SK-N-DZ (cell line): ENCODE measurements around the gene HTR6.
"Not testable (repeated sequence)": the region's sequence is repeated elsewhere in the genome, so short reads cannot be mapped to it uniquely, and the experiment has no call there.

ENCODE experiments used
- DNase-seq: peaks from one replicate; pipeline ENCODE4 v3.0.0-alpha.2; 2015; ENCODE audit warnings: low spot score

Gene HTR6

DNA sequence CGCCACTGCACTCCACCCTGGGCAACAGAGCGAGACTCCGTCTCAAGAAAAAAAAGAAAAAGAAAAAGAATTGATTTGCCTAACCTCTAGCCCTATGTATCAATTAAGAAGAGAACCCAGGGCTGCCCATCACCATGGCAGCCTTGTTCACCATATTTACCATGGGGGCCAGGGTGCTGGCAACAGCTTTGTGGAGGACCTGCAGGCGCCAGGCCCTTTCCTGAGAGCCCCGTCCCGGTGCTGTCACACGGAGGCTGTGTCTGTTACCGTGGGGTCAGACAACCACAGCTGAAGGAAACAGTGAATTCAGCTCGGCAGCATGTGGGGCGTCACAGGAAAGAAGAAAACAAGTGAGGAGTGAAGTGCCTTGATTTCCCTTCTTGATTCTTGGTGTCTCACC lies 27.1 kb upstream of the HTR6 start:
- DNase-seq: no peak

DNA sequence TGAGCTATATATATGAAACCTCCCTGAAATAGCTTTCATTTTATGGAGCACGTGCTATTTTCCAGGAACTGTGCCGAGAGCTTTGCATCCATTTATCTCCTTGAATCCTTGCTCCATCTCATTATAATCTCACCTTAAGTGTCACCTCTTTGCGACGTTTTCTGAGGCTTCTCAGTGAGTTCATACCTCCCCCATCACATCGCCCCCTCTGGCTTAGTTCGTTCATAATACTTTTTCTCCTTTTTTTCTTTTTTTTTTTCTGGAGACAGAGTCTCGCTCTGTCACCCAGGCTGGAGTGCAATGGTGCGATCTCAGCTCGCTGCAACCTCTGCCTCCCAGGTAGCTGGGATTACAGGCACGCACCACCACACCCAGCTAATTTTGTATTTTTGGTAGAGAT lies 25.4 kb upstream of the HTR6 start:
- DNase-seq: not testable (repeated sequence)

DNA sequence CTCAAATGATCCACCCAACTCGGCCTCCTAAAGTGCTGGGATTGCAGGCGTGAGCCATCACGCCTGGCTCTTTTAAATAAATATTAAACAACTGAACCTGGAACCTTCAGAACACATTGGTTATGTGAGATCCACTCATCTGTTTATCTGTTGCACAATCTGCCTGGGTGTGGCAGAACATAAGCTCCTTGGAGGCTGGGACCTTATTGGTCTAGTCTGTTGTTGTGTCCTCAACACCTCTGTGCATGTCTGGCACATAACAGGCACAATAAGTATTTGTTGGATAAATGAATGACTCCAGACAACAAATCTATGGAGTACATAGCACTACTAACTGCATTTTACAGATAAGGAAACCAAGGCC lies 24.7 kb upstream of the HTR6 start:
- no peak for DNase-seq

DNA sequence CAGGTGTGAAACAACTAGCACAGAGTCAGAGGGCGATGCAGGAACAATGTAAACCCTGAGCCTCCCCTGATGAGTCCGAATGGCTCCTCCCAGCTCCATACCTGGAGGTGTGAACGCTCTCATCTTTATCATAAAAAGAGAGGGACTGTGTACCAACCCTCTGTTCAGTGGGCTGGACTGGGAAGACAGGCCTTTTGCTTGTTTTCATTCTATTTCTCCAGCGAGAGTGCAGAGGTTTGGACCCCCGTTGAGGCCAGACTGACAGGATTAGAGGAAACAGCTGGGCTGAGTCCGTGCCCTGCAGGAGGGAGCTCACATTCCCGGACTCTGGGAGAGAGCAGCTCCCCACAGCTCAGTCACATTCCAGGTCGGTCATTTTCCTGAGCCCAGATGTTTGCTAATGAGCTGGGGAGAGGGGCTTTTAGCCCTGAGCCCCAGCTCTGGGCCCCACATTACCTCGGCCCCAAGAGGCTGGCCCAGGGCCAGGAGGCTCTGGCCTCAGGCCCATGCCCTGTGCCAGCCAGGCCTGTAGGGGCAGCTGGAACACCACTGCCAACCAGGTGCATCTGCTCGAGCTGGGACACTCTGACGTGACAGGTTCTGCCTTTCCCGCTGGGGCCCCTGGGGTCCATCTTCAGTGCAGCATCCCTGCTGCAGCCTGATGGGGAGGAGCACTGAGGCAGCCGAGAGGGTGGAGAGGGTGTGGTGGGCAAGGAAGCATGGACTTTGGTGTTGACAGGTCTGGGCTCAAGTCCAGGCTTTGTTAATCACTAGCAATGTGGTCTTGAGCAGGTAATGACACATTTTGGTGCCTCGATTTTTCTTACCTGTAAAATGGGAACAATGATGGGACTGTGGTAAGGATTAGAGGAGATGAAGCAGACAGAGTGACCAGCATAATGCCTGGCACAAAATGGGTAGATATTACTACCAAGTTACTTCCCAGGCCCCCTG lies 24.0 kb upstream of the HTR6 start:
- DNase-seq: no peak

DNA sequence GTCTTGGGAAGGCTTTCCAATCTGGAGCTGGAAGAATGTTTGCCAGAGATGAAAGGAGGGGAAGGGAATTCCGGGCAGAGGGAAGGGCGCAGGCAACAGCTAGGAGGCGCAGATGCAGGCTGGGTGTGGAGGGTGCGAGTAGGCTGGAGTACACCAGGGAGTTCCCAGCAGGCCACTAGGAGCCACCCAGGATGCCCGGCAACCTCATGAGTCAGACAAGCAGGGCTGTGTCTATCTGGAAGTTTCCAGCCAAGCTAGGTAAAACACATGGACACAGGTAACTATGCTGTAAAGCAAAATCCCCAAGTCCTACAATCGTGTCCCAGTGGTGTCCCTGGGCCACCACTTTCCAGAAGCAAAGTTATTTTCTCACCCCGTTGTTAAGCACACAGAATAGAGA lies 21.6 kb upstream of the HTR6 start:
- DNase-seq: peak; percentile 51

DNA sequence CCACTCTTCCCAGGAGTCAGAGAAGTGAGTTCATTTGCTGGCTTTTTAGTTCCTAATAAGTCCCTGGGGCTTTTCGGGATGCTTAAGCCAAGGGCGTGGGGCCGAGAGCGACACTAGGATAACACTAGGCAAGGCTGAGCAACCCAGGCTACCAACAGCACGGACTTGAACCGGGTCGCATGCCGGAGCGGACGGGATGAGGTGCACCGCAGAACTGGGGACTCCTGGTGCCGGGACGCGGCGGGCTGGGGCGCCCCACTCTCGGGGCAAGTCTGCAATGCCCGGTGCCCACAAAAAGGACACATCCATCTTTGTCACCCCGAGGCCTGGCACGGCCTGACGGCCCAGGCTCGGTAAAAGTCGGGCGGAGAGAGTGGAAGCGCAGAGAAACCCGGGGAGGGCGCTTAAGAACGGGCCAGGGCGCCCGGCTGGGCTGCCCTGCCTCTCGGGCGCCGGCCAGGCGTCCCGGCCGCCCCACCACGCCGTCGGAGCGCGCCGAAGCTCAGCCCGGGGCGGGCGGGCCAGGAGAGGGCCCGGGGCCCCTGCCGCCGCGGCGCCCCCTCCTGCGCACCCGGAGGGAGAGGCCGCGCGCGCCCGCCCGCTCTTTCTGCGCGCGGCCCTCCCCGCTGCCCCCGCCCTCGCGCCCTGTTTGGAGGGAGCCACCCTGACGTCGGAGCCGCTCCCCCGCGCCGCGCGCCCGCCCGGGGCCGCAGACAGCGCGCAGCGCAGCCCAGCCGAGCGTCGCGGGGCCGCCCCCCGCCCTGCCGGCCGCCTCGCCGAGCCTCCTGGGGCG lies 20.9 kb upstream of the HTR6 start, which contains the start of gene NBL1:
Gene NBL1 (plus strand): TSS at position 710 of the 793 bp plus-strand sequence. CDS start 10,720 bp downstream, outside the sequence.
- DNase-seq: no peak

DNA sequence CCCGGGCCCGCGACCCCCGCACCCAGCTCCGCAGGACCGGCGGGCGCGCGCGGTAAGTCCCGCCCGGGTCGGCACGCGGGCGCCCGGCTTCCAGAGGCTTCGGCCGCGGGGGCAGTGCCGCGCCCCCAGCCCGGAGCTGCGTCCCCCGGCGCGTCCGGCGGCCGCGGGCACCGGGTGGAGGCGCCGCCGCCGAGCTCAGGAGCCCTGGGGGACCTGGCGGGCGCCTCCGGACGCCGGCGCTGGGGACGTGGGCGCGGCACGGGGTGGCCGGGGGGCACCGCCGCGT lies 20.3 kb upstream of the HTR6 start:
- no peak for DNase-seq

DNA sequence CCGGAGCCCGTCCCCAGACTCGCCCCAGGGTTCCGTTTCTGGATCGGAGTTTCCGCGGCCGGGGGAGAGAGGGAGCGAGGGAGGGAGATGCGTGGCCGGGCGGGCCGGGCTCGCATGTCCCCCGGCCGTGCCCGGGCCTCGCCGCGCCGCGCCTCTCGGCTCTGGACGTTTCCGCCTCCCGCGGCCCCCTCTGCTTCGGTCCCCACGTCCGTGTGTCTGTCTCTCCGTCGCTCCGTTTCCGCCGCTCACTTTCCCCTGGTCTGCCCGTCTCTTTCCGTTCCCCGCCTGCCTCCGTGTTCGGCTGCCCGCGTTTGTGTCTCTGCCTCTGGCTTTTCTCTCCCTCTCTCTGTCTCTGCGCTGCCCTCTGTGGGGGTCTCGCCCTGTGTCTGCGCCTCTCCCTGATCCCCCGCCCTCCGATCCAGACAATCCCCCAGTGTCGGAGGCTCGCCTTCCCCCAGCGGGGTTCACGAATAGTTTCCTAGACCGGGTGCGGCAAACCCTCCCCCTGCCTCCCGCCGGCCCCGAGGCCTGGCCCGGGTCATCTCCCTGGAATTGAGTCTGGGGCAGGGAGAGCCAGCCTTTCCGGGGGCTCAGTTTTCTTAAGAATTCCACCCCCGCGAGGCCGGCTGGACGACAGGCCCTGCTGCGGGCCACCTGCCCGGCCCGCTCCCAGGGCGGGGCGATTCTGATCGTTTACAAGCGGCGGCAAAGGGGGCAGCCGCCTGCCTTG lies 19.8 kb upstream of the HTR6 start:
- DNase-seq: no peak

DNA sequence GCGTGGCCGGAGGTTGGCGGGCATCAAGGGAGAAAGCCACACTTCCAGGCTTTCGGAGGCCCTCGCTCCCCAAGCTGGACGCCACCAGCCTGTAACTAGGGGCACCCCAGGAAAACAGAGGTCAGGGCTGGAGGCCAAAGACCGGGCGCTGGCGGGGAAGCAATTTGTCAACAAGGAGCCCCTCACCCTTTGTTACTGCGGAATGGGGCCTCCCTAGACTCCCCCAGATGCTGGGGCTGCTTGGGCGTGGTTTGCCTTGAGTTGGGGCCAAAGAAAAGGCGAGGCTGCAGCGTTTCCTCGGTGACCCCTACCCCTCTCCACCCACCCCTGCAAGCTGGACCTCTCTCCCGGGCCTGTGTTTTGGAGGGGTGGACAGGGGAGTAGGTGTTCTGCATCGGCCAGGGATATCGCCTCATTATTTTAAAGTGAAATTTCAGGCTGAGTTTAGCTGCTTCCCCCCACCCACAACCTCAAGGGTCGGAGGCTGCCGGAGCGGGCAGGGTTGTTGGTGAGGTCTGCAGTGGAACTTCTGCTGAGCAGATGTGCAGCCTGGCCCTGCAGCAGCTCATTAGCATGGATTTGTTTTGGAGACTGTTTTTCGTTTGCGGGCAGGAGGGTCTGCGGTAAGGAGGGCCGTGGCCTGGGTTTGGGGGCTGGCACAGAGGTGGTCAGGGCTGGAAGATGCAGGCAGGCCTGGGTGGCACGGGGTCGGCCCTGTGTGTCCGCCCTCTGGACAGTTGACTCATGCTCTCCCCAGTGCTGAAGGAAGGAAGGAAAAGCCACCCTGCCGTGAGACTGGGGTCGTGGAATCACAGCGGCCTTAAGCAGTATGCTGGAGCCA lies 19.0 kb upstream of the HTR6 start:
- no peak for DNase-seq

DNA sequence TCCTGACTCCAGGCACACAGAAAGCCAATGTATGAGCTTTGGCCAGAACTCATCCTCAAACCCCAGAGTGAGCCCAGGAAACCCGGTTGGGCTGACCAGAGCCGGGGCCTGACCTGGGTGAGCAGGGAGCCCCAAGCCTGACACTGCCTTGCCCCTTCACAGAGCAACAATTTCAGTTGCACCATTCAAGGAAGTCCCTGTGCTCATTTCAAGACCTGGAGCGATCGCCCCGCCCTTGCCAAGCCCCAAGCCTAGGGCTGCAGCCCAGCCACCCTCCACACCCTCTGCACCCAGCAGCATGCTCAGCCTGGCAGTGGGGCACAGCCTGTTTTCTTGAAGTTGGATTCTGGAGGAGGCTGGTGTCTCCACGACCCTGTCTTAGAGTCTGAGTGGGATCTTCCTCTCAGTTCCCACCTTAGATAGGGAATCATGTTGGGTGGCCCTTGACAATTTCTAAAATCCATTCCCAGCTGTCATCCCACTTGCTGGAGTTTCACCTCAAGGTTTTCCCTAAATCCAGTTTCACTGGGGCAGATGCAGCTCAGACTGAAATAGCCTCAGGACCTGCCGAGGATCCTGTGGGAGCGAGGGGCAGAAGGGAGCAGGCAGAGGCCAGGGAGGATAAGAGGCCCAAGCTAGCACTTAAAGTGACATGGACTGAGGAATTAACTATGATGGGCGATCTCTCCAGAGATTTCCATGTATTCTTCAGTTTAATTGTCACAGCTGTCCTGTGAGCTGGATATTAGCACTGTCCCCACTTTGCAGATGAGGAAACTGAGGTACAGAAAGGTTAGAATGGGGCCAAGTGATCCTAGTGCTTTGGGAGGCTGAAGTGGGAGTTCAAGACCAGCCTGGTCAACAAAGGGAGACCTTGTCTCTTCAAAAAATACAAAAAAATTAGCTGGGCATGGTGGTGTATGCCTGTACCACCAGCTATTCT lies 18.0 kb upstream of the HTR6 start:
- no peak for DNase-seq

DNA sequence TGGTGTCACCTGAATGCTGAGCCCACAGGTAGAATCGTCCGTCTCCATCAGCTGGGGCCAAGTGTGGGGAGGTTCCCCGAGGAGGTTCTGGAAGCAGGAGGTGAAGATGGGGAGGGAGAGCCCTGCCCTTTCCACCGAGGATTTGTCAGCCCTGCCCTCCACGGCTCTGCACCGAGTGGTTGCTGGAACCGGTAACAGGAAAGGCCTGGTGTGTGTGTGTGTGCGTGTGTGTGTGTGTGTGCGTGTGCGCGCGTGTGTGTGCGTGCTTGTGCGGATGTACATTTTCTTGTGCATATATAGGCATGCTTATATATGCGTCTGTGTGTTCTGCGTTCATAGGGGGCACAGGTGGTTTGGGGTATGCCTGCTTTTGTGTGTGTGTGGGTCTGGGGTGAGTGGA lies 17.0 kb upstream of the HTR6 start:
- no peak for DNase-seq

DNA sequence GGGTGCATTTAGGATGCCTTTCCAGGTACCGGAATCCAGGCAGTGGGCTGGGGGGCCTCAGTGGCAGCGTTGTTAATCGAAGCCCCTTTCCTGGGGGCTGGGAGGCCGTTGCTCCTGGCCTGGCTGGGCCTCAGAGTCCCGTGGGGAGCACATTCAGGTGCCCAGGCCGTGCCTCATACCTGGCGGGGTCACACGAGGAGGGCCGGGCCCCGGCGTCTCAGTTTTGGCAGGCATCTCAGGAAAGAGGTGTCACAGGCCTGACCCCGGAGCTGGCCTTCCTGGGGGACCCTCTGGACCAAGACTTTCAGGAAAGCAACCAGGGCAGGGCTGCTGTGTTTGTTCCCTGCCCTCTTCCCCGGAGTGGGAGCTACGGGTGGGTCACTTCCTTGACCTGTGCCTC lies 16.4 kb upstream of the HTR6 start:
- no peak for DNase-seq

DNA sequence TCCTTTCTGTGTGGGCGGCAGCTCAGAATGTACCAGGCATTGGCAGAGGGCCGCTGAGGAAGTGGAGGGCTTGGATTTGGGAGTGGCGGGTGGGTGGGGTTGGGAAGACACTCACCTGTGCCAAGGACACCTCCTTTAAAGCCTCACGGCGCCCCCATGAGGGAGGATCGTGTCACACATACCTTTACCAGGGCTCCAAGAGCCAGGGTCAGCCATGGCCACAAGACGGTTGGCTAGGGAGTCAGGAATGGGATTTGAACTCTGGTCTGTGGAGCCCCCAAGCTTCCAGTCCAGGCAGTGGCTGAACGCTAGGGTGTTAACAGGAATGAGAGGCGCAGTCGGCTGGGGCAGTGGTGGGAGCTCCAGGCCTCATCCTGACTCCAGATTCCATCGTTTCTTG lies 16.0 kb upstream of the HTR6 start:
- DNase-seq: no peak

DNA sequence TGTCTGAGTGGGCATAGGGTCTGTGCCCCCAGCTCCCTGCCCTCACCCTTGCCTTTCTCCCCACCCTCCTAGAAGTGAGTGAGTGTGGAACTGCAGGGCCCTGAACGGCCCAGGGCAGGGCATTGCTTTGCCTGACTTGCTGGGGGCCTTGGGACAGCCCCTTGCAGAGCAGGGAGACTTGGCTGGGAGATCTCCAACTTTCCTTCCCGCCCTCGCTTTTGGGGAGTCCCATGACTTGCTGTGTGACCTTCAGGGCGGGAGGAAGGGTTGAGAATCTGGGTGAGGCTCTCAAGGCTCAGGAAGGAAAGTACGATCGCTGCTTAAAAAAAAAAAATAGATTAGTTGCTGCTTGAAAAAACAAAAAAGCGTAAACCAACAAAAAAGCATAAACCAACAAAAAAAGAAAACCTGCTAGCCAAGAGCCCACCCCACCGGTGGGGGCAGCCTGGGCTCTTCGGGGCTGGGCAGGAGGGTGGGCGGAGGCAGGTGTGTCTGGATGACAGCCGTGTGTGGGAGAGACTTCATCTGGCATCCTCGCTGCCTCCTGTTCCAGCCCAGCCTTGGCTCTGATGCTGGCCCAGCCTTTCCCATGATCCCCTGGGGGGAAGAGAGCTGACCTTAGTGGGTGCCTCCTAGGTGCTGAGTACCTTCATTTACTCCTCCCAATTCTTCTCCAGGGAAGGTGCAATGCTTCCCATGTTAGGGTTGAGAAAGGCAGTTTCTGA lies 14.1 kb upstream of the HTR6 start:
- DNase-seq: peak; percentile 53

DNA sequence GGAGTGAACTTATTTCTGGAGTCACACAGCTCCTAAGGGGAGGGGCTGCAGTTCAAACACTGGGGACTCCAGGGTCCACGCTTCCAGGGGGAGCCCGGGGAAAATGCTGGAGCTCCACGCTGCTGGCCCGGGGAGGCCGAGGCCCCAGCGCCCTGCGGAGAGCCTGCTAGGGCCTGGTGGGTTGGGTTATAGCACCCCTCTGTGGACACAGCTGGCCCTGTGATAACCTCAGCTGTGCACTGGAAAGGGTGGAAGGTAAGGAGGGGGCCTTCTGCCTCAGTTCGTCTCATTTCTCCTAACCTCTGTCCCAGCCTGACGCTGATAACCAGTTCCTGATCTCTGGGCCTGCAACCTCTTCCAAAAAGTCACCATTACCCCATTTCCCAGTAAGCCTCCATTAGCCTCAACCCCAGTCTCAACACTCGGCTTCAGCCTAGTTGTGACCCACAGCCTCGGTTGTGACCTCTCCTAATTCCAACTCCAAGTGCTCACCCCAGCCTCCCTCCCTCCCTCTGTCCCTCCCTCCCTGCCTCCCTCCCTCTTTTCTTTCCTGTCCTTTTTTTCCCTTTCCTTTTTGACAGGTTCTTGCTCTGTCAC lies 13.4 kb upstream of the HTR6 start:
- DNase-seq: peak; percentile 60

DNA sequence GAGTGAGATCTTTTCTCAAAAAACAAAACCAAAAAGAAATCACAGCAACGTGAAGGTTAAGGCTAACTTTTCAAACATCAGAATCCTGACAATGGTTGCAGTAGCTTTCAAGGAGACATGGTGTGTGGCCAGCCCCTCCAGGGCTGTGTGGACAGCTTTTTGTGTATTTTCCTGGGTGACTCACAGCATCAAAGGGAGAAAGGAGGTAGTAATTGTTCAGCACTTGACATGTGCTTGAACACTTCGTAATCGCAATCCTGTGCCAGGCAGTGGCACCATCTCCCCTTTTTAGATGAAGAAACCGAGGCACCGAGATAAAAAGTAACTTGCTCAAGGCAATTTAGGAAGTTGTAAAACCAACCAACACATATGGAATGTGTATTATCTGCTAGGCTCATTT lies 10.3 kb upstream of the HTR6 start:
- no peak for DNase-seq

DNA sequence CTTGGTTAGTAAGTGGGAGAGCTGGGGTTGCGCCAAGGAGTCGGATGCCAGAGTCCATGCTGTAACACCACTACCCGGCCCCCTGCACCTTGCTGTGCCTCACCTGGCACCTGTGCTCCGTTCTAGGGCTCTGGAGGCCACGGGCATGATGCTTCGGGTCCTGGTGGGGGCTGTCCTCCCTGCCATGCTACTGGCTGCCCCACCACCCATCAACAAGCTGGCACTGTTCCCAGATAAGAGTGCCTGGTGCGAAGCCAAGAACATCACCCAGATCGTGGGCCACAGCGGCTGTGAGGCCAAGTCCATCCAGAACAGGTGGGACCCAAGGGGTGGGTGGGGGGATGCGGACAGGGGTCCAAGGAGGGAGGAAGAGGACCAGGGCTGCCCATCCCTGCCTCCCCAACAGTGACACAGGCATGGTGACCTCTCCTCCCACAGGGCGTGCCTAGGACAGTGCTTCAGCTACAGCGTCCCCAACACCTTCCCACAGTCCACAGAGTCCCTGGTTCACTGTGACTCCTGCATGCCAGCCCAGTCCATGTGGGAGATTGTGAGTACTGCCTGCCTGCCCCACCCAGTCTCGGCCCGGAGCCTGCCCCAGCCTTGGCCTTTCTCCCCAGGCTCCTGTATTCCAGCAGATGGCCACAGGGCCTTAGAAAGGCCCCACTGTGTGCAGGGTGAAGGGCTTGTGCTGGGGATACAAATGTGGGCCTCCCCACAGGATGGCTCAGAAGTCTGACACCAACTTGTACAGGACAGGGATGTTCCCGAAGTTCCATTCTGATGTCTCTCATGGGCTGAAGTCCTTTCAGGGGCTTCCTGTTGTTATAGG lies 9.6 kb upstream of the HTR6 start:
- no peak for DNase-seq

DNA sequence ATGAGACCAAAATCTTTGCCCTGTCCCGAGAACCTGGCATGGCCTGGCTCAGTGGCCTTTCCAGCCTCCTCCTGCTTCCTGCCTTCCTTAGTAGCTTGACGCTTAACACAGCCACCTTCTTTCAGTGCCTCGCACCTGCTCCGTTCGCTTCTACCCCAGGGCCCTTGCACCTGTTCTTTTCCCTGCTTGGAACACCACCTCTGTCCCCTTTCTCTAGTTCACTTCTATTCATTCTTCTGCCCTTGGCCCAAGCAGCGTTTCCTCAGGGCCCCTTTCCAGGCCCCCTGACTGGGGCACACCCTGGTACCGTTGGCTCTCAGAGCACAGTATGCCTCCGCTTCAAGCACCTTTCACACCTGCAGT lies 9.0 kb upstream of the HTR6 start:
- DNase-seq: no peak
